Hematopoietic multipotent progenitor cell (in vitro differentiated cells): Measurements from ENCODE around the gene CTAGE8. TPM values are rescaled to one million over a fixed set of nuclear protein-coding genes. Genes with fewer than 3 reads are reported as not detected.
"Not testable (repeated sequence)": the region's sequence is repeated elsewhere in the genome, so short reads cannot be mapped to it uniquely, and the experiment has no call there.

Experiments used
- DNase-seq, 3 donors: peaks; one replicate each; pipeline ENCODE4 v3.0.0-alpha.2; 2011 to 2015; ENCODE audit warnings: low read depth in 2 of 3, low spot score in 2 of 3
- total RNA-seq: library from RNA; depleted of rRNA; stranded (reverse); fragments of >200 nt; gene quantifications from one replicate; pipeline ENCODE4 v1.2.3, GENCODE V29; 2012

The CTAGE8 gene
- total RNA-seq, 1 donor = 0.81 TPM

GRCh38 chr7:144256112-144256511, 13.0 kb downstream of the CTAGE8 start:
- DNase-seq = peak in 1 of 3 donors; percentile 4

GRCh38 chr7:144255471-144255897, 13.6 kb downstream of the CTAGE8 start:
- peak in 1 of 3 donors; percentile 0 for DNase-seq

- not testable (repeated sequence) for DNase-seq
These were observed 16.8 kb downstream of the CTAGE8 start for GRCh38 chr7:144252307-144252706.

- not testable (repeated sequence) for DNase-seq
These were observed 21.3 kb downstream of the CTAGE8 start for GRCh38 chr7:144247674-144248330.

- not testable (repeated sequence) for DNase-seq
These were observed 22.1 kb downstream of the CTAGE8 start for GRCh38 chr7:144246967-144247366.

- not testable (repeated sequence) for DNase-seq
These were observed 23.7 kb downstream of the CTAGE8 start for GRCh38 chr7:144245372-144245771.

GRCh38 chr7:144239365-144239764, 29.7 kb downstream of the CTAGE8 start, which contains the start of gene OR2A42:
OR2A42 (minus strand) TSS chr7:144239605; CDS start chr7:144232843, 6,762 bp downstream.
- DNase-seq = not testable (repeated sequence)

- not testable (repeated sequence) for DNase-seq
These were observed 30.5 kb downstream of the CTAGE8 start for GRCh38 chr7:144238530-144239082.

- DNase-seq = not testable (repeated sequence)
These were observed 36.0 kb downstream of the CTAGE8 start for GRCh38 chr7:144233039-144233438.

GRCh38 chr7:144231027-144231426, 38.1 kb downstream of the CTAGE8 start:
- not testable (repeated sequence) for DNase-seq

- DNase-seq = not testable (repeated sequence)
These were observed 40.3 kb downstream of the CTAGE8 start for GRCh38 chr7:144228810-144229209.

GRCh38 chr7:144226866-144227265, 42.2 kb downstream of the CTAGE8 start:
- DNase-seq = not testable (repeated sequence)

GRCh38 chr7:144223675-144224074, 45.4 kb downstream of the CTAGE8 start:
- not testable (repeated sequence) for DNase-seq

GRCh38 chr7:144220531-144220930, 48.6 kb downstream of the CTAGE8 start:
- not testable (repeated sequence) for DNase-seq

GRCh38 chr7:144219149-144219548, 49.9 kb downstream of the CTAGE8 start:
- DNase-seq = not testable (repeated sequence)

GRCh38 chr7:144218581-144218980, 50.5 kb downstream of the CTAGE8 start:
- peak in 1 of 3 donors; percentile 0 for DNase-seq

GRCh38 chr7:144217200-144217599, 51.9 kb downstream of the CTAGE8 start:
- not testable (repeated sequence) for DNase-seq

Other genes with a start within 250 kb of the CTAGE8 start
- gene OR2A5, start 220.3 kb downstream of the CTAGE8 start, total RNA-seq = not detected
- not detected for gene OR2A25, start 199.5 kb downstream of the CTAGE8 start, total RNA-seq
- gene OR2A12, start 183.0 kb downstream of the CTAGE8 start, total RNA-seq = not detected
- gene OR2A2, start 159.7 kb downstream of the CTAGE8 start, total RNA-seq = not detected
- gene OR2A14, start 146.1 kb downstream of the CTAGE8 start, total RNA-seq = not detected
- not detected for gene CTAGE4, start 85.8 kb downstream of the CTAGE8 start, total RNA-seq
- 0.54 TPM for gene ARHGEF35, start 73.5 kb downstream of the CTAGE8 start, total RNA-seq
- under 0.01 TPM for gene OR2A42, start 29.7 kb downstream of the CTAGE8 start, total RNA-seq
- gene OR2A7, start 4.5 kb downstream of the CTAGE8 start, total RNA-seq = 2.7 TPM
- gene OR2A1, start 43.1 kb upstream of the CTAGE8 start, total RNA-seq = 0.27 TPM
- 4.3 TPM for gene ARHGEF5, start 86.1 kb upstream of the CTAGE8 start, total RNA-seq
- gene NOBOX, start 134.4 kb upstream of the CTAGE8 start, total RNA-seq = not detected